Stomach (tissue), 4 donors: ENCODE measurements around the gene CDHR3.

Experiments
- POLR2A ChIP-seq, 4 donors: fragments of 450-650 bp; IDR thresholded peaks; one replicate each; pipeline ENCODE4 v1.6.1; 2016; ENCODE audit warnings: antibody characterized with exemption in 4 of 4, control low read depth in 2 of 4, mild to moderate bottlenecking in 1 of 4, moderate library complexity in 1 of 4
- TF ChIP-seq, protein P1 (sequence below), 7 experiments: fragments of 450-650 bp in 4 of 7; fragments of 200-600 bp in 3 of 7; sonication (generic) in 3 of 7; IDR thresholded peaks; one replicate each; pipeline ENCODE4 v1.5.1; 2016 to 2019; ENCODE audit warnings: antibody characterized with exemption in 7 of 7, control low read depth in 2 of 7, mild to moderate bottlenecking in 1 of 7

DNA sequence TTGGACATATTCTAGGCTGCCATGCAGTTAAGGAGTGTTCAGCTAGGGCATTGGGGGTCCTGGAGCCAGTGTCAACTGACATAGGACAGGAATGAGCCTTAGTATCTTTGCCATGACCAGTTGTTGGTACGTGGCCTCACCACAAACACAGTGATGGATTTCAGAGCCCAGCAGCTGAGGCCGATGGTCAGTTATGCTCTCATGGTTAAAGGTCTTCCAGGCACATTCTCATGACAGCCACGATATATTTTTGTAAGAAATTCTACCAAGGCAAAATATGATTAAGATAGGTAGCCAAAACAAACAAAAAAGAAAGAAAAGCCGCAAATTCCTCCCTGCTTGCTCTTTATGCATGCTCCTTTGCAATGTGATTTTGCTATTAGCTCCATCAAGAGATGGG, 47.8 kb downstream of the CDHR3 start:
- no peak for TF ChIP-seq POLR2A (IDR thresholded peaks at IDR 0.05)
- TF ChIP-seq, protein P1, sequence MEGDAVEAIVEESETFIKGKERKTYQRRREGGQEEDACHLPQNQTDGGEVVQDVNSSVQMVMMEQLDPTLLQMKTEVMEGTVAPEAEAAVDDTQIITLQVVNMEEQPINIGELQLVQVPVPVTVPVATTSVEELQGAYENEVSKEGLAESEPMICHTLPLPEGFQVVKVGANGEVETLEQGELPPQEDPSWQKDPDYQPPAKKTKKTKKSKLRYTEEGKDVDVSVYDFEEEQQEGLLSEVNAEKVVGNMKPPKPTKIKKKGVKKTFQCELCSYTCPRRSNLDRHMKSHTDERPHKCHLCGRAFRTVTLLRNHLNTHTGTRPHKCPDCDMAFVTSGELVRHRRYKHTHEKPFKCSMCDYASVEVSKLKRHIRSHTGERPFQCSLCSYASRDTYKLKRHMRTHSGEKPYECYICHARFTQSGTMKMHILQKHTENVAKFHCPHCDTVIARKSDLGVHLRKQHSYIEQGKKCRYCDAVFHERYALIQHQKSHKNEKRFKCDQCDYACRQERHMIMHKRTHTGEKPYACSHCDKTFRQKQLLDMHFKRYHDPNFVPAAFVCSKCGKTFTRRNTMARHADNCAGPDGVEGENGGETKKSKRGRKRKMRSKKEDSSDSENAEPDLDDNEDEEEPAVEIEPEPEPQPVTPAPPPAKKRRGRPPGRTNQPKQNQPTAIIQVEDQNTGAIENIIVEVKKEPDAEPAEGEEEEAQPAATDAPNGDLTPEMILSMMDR (IDR thresholded peaks at IDR 0.05): no peak
